C4-2B (cell line): ENCODE data around the gene B3GALT6.

Source experiments
- CTCF ChIP-seq: fragments of 450-650 bp; conservative IDR thresholded peaks from 2 replicates; pipeline ENCODE4 v1.5.1; 2017; ENCODE audit warnings: mild to moderate bottlenecking
- ZFX ChIP-seq: fragments of 450-650 bp; IDR thresholded peaks from 2 replicates; pipeline ENCODE4 v1.6.1; 2017

- TF ChIP-seq CTCF = no peak
- no peak for TF ChIP-seq ZFX
These were observed 37.3 kb upstream of the B3GALT6 start for GRCh38 chr1:1194723-1195122.
